CD14-positive monocyte (primary cell): ENCODE measurements around the gene CLCNKA. TPM values are rescaled to one million over a fixed set of nuclear protein-coding genes. Genes with fewer than 3 reads are reported as not detected.
A peak's percentile ranks its signal among the peaks of the same experiment; 100 is the strongest.

Experiments
- DNase-seq, 3 donors: peaks; one replicate each; pipeline ENCODE4 v3.0.0-alpha.2; 2011 to 2022
- H2AFZ ChIP-seq: 2 replicates; pipeline ENCODE4 v1.6.0; 2012; ENCODE audit warnings: mild to moderate bottlenecking, low read depth, low read length, inconsistent platforms; ENCODE audit not compliant: insufficient read depth, poor library complexity, severe bottlenecking
- H3K27ac ChIP-seq, 2 donors: 1 replicate in 1 of 2; 2 replicates in 1 of 2; pipeline ENCODE4 v1.5.1; 2012 to 2013; ENCODE audit warnings: low read length in 2 of 2, control low read depth in 1 of 2, inconsistent platforms in 1 of 2, low read depth in 1 of 2, mild to moderate bottlenecking in 1 of 2
- H3K27me3 ChIP-seq, 2 donors: one replicate each; pipeline versions ENCODE4 v1.6.0 to v1.6.1; 2011 to 2013; ENCODE audit warnings: low read length in 2 of 2; ENCODE audit not compliant: control insufficient read depth in 2 of 2, insufficient read depth in 2 of 2
- H3K36me3 ChIP-seq, 2 donors: replicated peaks in 1 of 2; 1 replicate in 1 of 2; 2 replicates in 1 of 2; pipeline versions ENCODE4 v1.5.1 to v1.6.1; 2012 to 2013; ENCODE audit warnings: low read length in 2 of 2, control low read depth in 1 of 2, inconsistent platforms in 1 of 2, mild to moderate bottlenecking in 1 of 2; ENCODE audit not compliant: insufficient read depth in 2 of 2, control insufficient read depth in 1 of 2
- H3K4me1 ChIP-seq, 2 donors: 1 replicate in 1 of 2; 2 replicates in 1 of 2; pipeline versions ENCODE4 v1.5.1 to v1.6.1; 2012 to 2013; ENCODE audit warnings: low read length in 2 of 2, control low read depth in 1 of 2, inconsistent platforms in 1 of 2, mild to moderate bottlenecking in 1 of 2, moderate library complexity in 1 of 2; ENCODE audit not compliant: insufficient read depth in 2 of 2, control insufficient read depth in 1 of 2
- H3K4me2 ChIP-seq: replicated peaks from 2 replicates; pipeline ENCODE3; 2012; ENCODE audit warnings: low read length, moderate library complexity, mild to moderate bottlenecking; ENCODE audit not compliant: poor library complexity, severe bottlenecking; ENCODE audit errors: extremely low read depth
- H3K4me3 ChIP-seq, 3 experiments: fragments of 200-600 bp in 1 of 3; sonication (generic) in 1 of 3; replicated peaks in 1 of 3; 1 replicate in 2 of 3; 2 replicates in 1 of 3; pipeline ENCODE4 v1.5.1; 2011 to 2013; ENCODE audit warnings: low read length in 3 of 3, mild to moderate bottlenecking in 3 of 3, control low read depth in 2 of 3, low read depth in 2 of 3, inconsistent platforms in 1 of 3, moderate library complexity in 1 of 3
- H3K79me2 ChIP-seq: 2 replicates; pipeline ENCODE4 v1.6.0; 2012; ENCODE audit warnings: mild to moderate bottlenecking, control low read depth, inconsistent platforms, low read length, moderate library complexity; ENCODE audit not compliant: insufficient read depth
- H3K9ac ChIP-seq: 2 replicates; pipeline ENCODE4 v1.6.0; 2017; ENCODE audit warnings: low read length, mild to moderate bottlenecking; ENCODE audit not compliant: insufficient read depth, poor library complexity, severe bottlenecking
- H3K9me3 ChIP-seq, 2 donors: replicated peaks in 1 of 2; 1 replicate in 1 of 2; 2 replicates in 1 of 2; pipeline versions ENCODE4 v1.5.1 to v1.6.1; 2012 to 2013; ENCODE audit warnings: low read length in 2 of 2, control low read depth in 1 of 2; ENCODE audit not compliant: control insufficient read depth in 1 of 2, insufficient read depth in 1 of 2
- H4K20me1 ChIP-seq: 2 replicates; pipeline ENCODE4 v1.6.0; 2012; ENCODE audit warnings: mild to moderate bottlenecking, low read length, control low read depth, moderate library complexity; ENCODE audit not compliant: insufficient read depth
- H3K27ac Mint-ChIP-seq, 7 donors: one replicate each; pipeline ENCODE4 v1.8.0; 2020; ENCODE audit warnings: mild to moderate bottlenecking in 7 of 7, mixed read lengths in 7 of 7, moderate library complexity in 6 of 7, inconsistent platforms in 2 of 7
- H3K27me3 Mint-ChIP-seq, 3 donors: one replicate each; pipeline ENCODE4 v1.8.0; 2021 to 2022; ENCODE audit warnings: low read depth in 3 of 3, mild to moderate bottlenecking in 3 of 3, mixed read lengths in 3 of 3, moderate library complexity in 3 of 3, inconsistent platforms in 1 of 3
- H3K36me3 Mint-ChIP-seq, 2 donors: one replicate each; pipeline ENCODE4 v1.8.0; 2020; ENCODE audit warnings: mixed read lengths in 2 of 2, inconsistent platforms in 1 of 2, mild to moderate bottlenecking in 1 of 2
- H3K4me1 Mint-ChIP-seq: one replicate; pipeline ENCODE4 v1.8.0; 2020; ENCODE audit warnings: mild to moderate bottlenecking, mixed read lengths
- H3K4me3 Mint-ChIP-seq, 2 donors: one replicate each; pipeline ENCODE4 v1.8.0; 2020; ENCODE audit warnings: mild to moderate bottlenecking in 2 of 2, mixed read lengths in 2 of 2, moderate library complexity in 1 of 2
- H3K9me3 Mint-ChIP-seq, 7 donors: one replicate each; pipeline ENCODE4 v1.8.0; 2020 to 2022; ENCODE audit warnings: mixed read lengths in 7 of 7, mild to moderate bottlenecking in 6 of 7, moderate library complexity in 6 of 7, inconsistent platforms in 2 of 7
- CTCF ChIP-seq: fragments of 200-600 bp; IDR thresholded peaks from one replicate; pipeline ENCODE4 v1.8.0; 2022; ENCODE audit warnings: antibody characterized with exemption, mild to moderate bottlenecking
- WGBS: methylation state at CpG from one replicate; pipeline ENCODE4 v1.1.5; 2013; ENCODE audit warnings: missing lambda C conversion rate; ENCODE audit not compliant: insufficient coverage; 5-methylcytosine and 5-hydroxymethylcytosine counted together
- intact Hi-C, 2 donors: fragments of 100-400 bp; cut with micrococcal nuclease; formaldehyde crosslinking; loops; one replicate each; pipeline versions ENCODE4 v1.15.0 to v1.15.1; 2023
- polyA plus RNA-seq, 3 donors: library from polyadenylated mRNA; depleted of rRNA in 1 of 3; unstranded in 2 of 3; stranded (reverse) in 1 of 3; fragments of 300-500 nt in 2 of 3; fragments of >200 nt in 1 of 3; fragmentation: Illumina TruSeq in 2 of 3; gene quantifications; 1 replicate in 2 of 3; 2 replicates in 1 of 3; pipeline ENCODE4 v1.2.3, GENCODE V29; 2012 to 2021

CLCNKA gene
- polyA plus RNA-seq, 3 donors: 0.07 TPM; not detected in 2

GRCh38 chr1:16013908-16014258, 8.0 kb upstream of the CLCNKA start:
- H3K4me3 Mint-ChIP-seq: peak overlapping the region in 1 of 2 donors; percentile 21
- no peaks in the 10 kb centered on the region for H3K36me3 Mint-ChIP-seq
- no CpG with 5 or more reads among the region's 4 CpGs for WGBS
- H3K9ac ChIP-seq: no peak overlapping the region
- H3K9me3 Mint-ChIP-seq: no peaks in the 10 kb centered on the region
- H3K79me2 ChIP-seq: no peaks in the 10 kb centered on the region
- peaks cover 12 to 14% (median 13%) of the 10 kb centered on the region in 3 donors for H3K27me3 Mint-ChIP-seq
- H3K4me1 Mint-ChIP-seq: peaks cover 15% of the 10 kb centered on the region
- no peaks in the 10 kb centered on the region for H4K20me1 ChIP-seq
- no peak for DNase-seq
- H3K27ac ChIP-seq: no peak overlapping the region
- TF ChIP-seq CTCF: no peak
- peak overlapping the region in 2 of 7 donors; percentile 32 to 58 for H3K27ac Mint-ChIP-seq
- peaks cover 13 to 22% of the 10 kb centered on the region in 2 donors for H3K4me1 ChIP-seq
- no peaks in the 10 kb centered on the region for H3K27me3 ChIP-seq
- no peak overlapping the region for H2AFZ ChIP-seq
- intact Hi-C loops: loop anchor here in 1 of 2 donors (2.0 to 10.0 kb wide), 2 partner anchors 41 to 171 kb away; no protein-coding TSS in a partner anchor
- no peaks in the 10 kb centered on the region for H3K9me3 ChIP-seq
- H3K4me2 ChIP-seq: no peak overlapping the region
- no peak overlapping the region for H3K4me3 ChIP-seq
- no peaks in the 10 kb centered on the region for H3K36me3 ChIP-seq

- peaks cover 13 to 22% of the 10 kb centered on the region in 2 donors for H3K4me1 ChIP-seq
- H3K4me2 ChIP-seq: no peak overlapping the region
- H3K4me3 Mint-ChIP-seq: no peak overlapping the region
- H3K4me3 ChIP-seq: no peak overlapping the region
- H3K36me3 ChIP-seq: no peaks in the 10 kb centered on the region
- peaks cover 13 to 19% (median 14%) of the 10 kb centered on the region in 3 donors for H3K27me3 Mint-ChIP-seq
- H3K27ac ChIP-seq: no peak overlapping the region
- no peak for DNase-seq
- intact Hi-C loops: loop anchor here in 1 of 2 donors (10.0 kb wide), 1 partner anchor 170 kb away; no protein-coding TSS in a partner anchor
- no peaks in the 10 kb centered on the region for H3K79me2 ChIP-seq
- H3K9ac ChIP-seq: no peak overlapping the region
- no peak overlapping the region for H3K27ac Mint-ChIP-seq
- H2AFZ ChIP-seq: peak overlapping the region; percentile 11
- H3K27me3 ChIP-seq: no peaks in the 10 kb centered on the region
- no peaks in the 10 kb centered on the region for H4K20me1 ChIP-seq
- H3K4me1 Mint-ChIP-seq: peaks cover 15% of the 10 kb centered on the region
- no peaks in the 10 kb centered on the region for H3K36me3 Mint-ChIP-seq
- no peaks in the 10 kb centered on the region for H3K9me3 Mint-ChIP-seq
- H3K9me3 ChIP-seq: no peaks in the 10 kb centered on the region
- WGBS: 78% methylated on average over 7 of the region's 17 CpGs
- no peak for TF ChIP-seq CTCF
These were observed 7.0 kb upstream of the CLCNKA start for GRCh38 chr1:16014509-16015482.
